Measurements from ENCODE around the gene HECTD2. TPM values are rescaled to one million over a fixed set of nuclear protein-coding genes. Genes with fewer than 3 reads are reported as not detected.

Gene HECTD2
- total and polyA plus RNA-seq, 9 donors: 8.4 to 22.3 (median 20.2) TPM

DNA sequence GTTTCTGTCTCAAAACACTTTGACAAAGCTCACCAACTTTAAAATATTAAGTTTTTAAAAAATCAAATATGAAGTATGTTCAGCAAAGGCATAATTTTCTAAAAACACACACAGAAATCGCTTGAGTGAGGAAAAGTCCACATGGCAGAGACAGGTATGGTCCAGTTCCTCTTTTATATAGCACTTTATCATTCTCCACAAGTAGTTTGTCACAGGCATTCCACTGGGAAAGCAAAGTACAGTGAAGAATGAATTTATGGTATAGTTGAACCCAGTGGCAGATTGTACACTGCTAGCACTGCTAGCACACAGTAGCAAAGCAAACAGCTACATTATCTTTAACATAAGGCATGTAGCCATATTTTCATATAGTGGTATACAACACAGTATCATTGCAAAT, 102.3 kb downstream of the HECTD2 start:
- no peak overlapping the region for H3K27ac ChIP-seq
- no peak overlapping the region for H3K4me3 ChIP-seq
- no peak for DNase-seq
- intact Hi-C loops (cut with DNase I): no loop called here
- H3K27me3 ChIP-seq: no peaks in the 10 kb centered on the region
- no peaks in the 10 kb centered on the region for H3K4me1 ChIP-seq (ENCODE audit: insufficient read depth)
- WGBS, 3 donors: 89 to 97% (median 90%) methylated on average over 1 of the region's 1 CpG
- TF ChIP-seq POLR2A (IDR thresholded peaks at IDR 0.05) (no peak), EP300 (IDR thresholded peaks at IDR 0.05) (no peak)
- TF ChIP-seq, protein P1, sequence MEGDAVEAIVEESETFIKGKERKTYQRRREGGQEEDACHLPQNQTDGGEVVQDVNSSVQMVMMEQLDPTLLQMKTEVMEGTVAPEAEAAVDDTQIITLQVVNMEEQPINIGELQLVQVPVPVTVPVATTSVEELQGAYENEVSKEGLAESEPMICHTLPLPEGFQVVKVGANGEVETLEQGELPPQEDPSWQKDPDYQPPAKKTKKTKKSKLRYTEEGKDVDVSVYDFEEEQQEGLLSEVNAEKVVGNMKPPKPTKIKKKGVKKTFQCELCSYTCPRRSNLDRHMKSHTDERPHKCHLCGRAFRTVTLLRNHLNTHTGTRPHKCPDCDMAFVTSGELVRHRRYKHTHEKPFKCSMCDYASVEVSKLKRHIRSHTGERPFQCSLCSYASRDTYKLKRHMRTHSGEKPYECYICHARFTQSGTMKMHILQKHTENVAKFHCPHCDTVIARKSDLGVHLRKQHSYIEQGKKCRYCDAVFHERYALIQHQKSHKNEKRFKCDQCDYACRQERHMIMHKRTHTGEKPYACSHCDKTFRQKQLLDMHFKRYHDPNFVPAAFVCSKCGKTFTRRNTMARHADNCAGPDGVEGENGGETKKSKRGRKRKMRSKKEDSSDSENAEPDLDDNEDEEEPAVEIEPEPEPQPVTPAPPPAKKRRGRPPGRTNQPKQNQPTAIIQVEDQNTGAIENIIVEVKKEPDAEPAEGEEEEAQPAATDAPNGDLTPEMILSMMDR (IDR thresholded peaks at IDR 0.05): no peak
- H3K9me3 ChIP-seq: no peaks in the 10 kb centered on the region
- H3K36me3 ChIP-seq: no peaks in the 10 kb centered on the region

DNA sequence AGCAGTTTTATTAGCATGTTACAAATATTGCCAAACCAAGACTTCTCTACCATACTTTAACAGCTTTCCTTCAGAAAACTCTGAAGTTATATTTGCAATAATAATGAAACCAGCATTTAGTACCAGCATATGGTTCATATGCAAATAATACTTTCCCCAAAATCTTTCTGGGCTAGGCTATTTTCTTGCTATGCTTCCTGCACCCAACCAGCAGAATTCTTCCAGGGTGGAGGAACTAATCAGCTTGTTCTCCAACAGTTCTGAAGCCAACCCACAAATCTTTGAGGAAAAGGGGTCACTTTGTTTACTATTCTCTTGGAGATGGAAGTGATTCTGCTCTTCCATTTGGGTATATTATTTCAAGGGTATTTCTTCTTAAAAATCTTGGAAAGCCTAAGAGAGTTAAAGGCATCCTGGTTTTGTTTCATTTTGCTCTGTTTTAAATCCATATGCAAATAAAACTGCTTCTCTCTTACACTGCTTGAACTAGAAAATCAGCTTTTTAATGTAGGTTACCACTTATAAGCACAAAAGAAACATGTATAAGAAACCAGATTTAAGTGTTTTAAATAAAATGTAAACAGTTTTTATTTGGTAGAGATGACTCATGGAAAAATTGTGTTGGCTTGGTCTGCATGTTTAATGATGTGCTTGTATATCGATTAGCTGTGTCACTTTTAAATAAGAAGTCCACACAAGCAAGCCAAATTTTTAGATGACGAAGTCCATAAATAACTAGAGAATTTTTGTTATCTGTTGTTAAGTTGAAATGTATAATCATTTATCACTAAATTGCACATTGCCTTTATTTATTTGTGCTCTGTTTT, 103.7 kb downstream of the HECTD2 start:
- Histone ChIP-seq H3K4me3 (no peak overlapping the region), H3K36me3 (no peaks in the 10 kb centered on the region), H3K27me3 (no peaks in the 10 kb centered on the region), H3K4me1 (ENCODE audit: insufficient read depth) (no peaks in the 10 kb centered on the region), H3K27ac (peak overlapping the region in 1 of 2 donors; percentile 28), H3K9me3 (no peaks in the 10 kb centered on the region)
- TF ChIP-seq EP300 (IDR thresholded peaks at IDR 0.05): no peak
- TF ChIP-seq POLR2A (IDR thresholded peaks at IDR 0.05): no peak
- intact Hi-C loops (cut with DNase I): no loop called here
- no peak for DNase-seq
- 40 to 55% (median 46%) methylated on average over 2 of the region's 2 CpGs for WGBS, 3 donors

DNA sequence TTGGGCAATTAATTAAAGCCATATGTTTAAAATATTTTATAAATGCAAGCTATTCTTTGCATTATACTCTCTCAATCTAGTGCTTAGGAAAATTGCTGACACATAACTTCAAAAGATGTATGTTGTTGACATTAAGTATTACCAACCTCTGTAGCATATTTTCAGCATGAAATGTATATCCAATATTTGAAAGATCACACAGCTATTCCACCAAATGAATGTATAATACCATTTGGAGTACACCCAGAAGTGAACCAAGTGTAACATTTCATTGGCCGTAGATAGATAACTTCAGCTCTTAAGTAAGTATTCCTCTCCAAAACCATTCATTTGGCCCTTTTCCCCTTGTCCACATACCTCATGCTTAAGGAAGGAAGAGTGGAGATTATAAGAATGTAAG, 104.6 kb downstream of the HECTD2 start:
- DNase-seq: no peak
- 87 to 95% (median 90%) methylated on average over 1 of the region's 1 CpG for WGBS, 3 donors
- TF ChIP-seq, protein P1 (IDR thresholded peaks at IDR 0.05): no peak
- no peak for TF ChIP-seq EP300 (IDR thresholded peaks at IDR 0.05)
- TF ChIP-seq POLR2A (IDR thresholded peaks at IDR 0.05): no peak
- Histone ChIP-seq H3K27me3 (no peaks in the 10 kb centered on the region), H3K36me3 (no peaks in the 10 kb centered on the region), H3K9me3 (no peaks in the 10 kb centered on the region), H3K4me3 (no peak overlapping the region), H3K4me1 (ENCODE audit: insufficient read depth) (peaks cover 1% of the 10 kb centered on the region), H3K27ac (no peak overlapping the region)
- intact Hi-C loops (cut with DNase I): no loop called here

DNA sequence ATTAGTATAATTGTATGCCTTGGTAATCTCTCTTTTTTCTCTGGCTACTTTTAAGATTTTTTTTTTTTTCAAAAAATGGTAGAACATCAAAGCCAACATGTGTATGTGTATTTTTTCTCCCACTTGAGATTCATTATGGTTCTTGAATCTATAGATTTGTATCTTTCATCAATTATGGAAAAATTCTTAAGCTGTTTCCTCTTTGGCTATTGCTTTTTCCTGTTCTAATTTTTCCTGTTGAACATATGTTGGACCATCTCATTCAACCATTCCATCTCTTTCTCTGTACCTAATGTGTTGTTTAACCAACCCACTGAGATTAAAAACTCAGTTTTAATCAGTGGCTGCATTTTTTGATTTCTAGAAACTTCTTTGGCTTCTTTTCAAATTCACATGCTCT, 107.2 kb downstream of the HECTD2 start:
- no peak for DNase-seq
- Histone ChIP-seq H3K4me1 (ENCODE audit: insufficient read depth) (peaks cover 7% of the 10 kb centered on the region), H3K36me3 (no peaks in the 10 kb centered on the region), H3K27ac (no peak overlapping the region), H3K27me3 (no peaks in the 10 kb centered on the region), H3K9me3 (no peaks in the 10 kb centered on the region), H3K4me3 (no peak overlapping the region)
- TF ChIP-seq, protein P1 (IDR thresholded peaks at IDR 0.05): no peak
- TF ChIP-seq POLR2A (IDR thresholded peaks at IDR 0.05) (no peak), EP300 (IDR thresholded peaks at IDR 0.05) (no peak)
- intact Hi-C loops (cut with DNase I): no loop called here

DNA sequence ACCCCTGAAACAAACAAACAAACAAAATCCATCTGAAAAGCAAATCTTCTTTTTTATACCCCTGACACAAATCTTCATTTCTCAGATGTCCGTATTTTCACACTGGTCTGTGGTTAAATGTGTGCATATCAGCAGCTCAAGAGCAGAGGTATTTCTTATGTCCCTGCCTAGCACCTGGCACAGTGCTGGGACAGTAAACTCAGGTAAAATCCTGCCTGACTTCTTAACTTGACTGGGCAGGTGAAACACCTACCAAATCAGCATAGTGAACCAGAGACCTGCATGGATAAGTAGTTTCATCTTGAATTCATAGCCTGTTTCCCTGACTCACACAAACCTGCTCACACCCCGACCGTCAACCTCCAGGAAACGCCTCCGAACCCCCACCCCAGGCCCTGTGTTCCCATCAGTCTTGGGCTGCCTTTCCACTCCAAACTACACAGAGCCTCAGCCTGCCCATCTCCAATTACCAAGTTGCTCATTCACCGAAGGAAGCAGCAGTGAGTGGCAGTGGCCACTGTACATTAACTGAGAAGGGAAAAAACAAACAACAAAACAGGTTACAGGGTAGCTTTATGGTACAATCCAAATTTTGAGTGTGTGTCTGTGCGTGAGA, 109.9 kb downstream of the HECTD2 start:
- peak in 2 of 5 donors; percentile 22 to 39 for DNase-seq
- no peaks in the 10 kb centered on the region for H3K27me3 ChIP-seq
- H3K4me3 ChIP-seq: no peak overlapping the region
- WGBS, 3 donors: 57 to 67% (median 57%) methylated on average over 7 of the region's 7 CpGs
- TF ChIP-seq POLR2A (IDR thresholded peaks at IDR 0.05): no peak
- TF ChIP-seq EP300 (IDR thresholded peaks at IDR 0.05): no peak
- TF ChIP-seq, protein P1 (IDR thresholded peaks at IDR 0.05): no peak
- intact Hi-C loops (cut with DNase I): no loop called here
- H3K9me3 ChIP-seq: no peaks in the 10 kb centered on the region
- H3K4me1 ChIP-seq (ENCODE audit: insufficient read depth): peaks cover 7% of the 10 kb centered on the region
- no peaks in the 10 kb centered on the region for H3K36me3 ChIP-seq
- peak overlapping the region in 1 of 2 donors; percentile 74 for H3K27ac ChIP-seq
